Measurements from ENCODE around the gene TRIP6.

Gene TRIP6

GRCh38 chr7:100874300-100874576, 7.1 kb downstream of the TRIP6 start:
- DNase-seq = no peak

- DNase-seq = peak; percentile 99
These were observed 7.6 kb downstream of the TRIP6 start, which contains the start of gene SRRT for GRCh38 chr7:100874577-100875355. Gene SRRT, plus strand, starts transcription at chr7:100875103. Its CDS starts 488 bp downstream, at chr7:100875591.

GRCh38 chr7:100875356-100875751, 8.2 kb downstream of the TRIP6 start:
- peak; percentile 42 for DNase-seq

- no peak for DNase-seq
These were observed 10.8 kb downstream of the TRIP6 start for GRCh38 chr7:100878013-100878412.

GRCh38 chr7:100878685-100879084, 11.5 kb downstream of the TRIP6 start:
- no peak for DNase-seq

GRCh38 chr7:100879685-100880261, 12.6 kb downstream of the TRIP6 start:
- no peak for DNase-seq

- no peak for DNase-seq
These were observed 13.5 kb downstream of the TRIP6 start for GRCh38 chr7:100880645-100881044.

- DNase-seq = no peak
These were observed 13.9 kb downstream of the TRIP6 start for GRCh38 chr7:100881136-100881535.

- no peak for DNase-seq
These were observed 15.0 kb downstream of the TRIP6 start for GRCh38 chr7:100882201-100882600.

- DNase-seq = no peak
These were observed 15.8 kb downstream of the TRIP6 start for GRCh38 chr7:100882785-100883526.

GRCh38 chr7:100884736-100885439, 17.7 kb downstream of the TRIP6 start:
- no peak for DNase-seq

- no peak for DNase-seq
These were observed 18.4 kb downstream of the TRIP6 start for GRCh38 chr7:100885440-100886141.

- DNase-seq = no peak
These were observed 19.2 kb downstream of the TRIP6 start for GRCh38 chr7:100886142-100886935.

GRCh38 chr7:100886936-100887515, 19.8 kb downstream of the TRIP6 start:
- no peak for DNase-seq

- DNase-seq = peak; percentile 45
These were observed 20.5 kb downstream of the TRIP6 start for GRCh38 chr7:100887516-100888290.

- DNase-seq = no peak
These were observed 21.3 kb downstream of the TRIP6 start for GRCh38 chr7:100888291-100888987.

GRCh38 chr7:100888988-100889750, 22.0 kb downstream of the TRIP6 start, which contains the start of gene UFSP1:
Gene UFSP1, minus strand, starts transcription at chr7:100889715. Its CDS starts 444 bp downstream, at chr7:100889271.
- DNase-seq = no peak

- DNase-seq = no peak
These were observed 23.7 kb downstream of the TRIP6 start for GRCh38 chr7:100890653-100891567.
